K562 (cell line): ENCODE results near the gene GPR152. TPM values are rescaled to one million over a fixed set of nuclear protein-coding genes. Genes with fewer than 3 reads are reported as not detected.

Experiments used
- BCOR ChIP-seq: fragments of 450-650 bp; IDR thresholded peaks from 2 replicates; pipeline ENCODE4 v1.6.1; 2016
- BDP1 ChIP-seq: IDR thresholded peaks from 3 replicates; pipeline ENCODE4 v1.6.1; 2011; ENCODE audit not compliant: insufficient read length, insufficient read depth
- KAT7 ChIP-seq: sonication (generic); formaldehyde crosslinking; IDR thresholded peaks from 2 replicates; pipeline ENCODE4 v1.8.0; 2022; ENCODE audit warnings: missing genetic modification reagents, mild to moderate bottlenecking, borderline replicate concordance
- LARP7 ChIP-seq: fragments of 450-650 bp; IDR thresholded peaks from 2 replicates; pipeline ENCODE4 v1.6.1; 2016
- LEF1 ChIP-seq: fragments of 450-650 bp; IDR thresholded peaks from 2 replicates; pipeline ENCODE4 v1.6.1; 2016; ENCODE audit warnings: mild to moderate bottlenecking
- MYBL2 ChIP-seq, 2 experiments: fragments of 450-650 bp in 1 of 2; sonication (generic) in 1 of 2; formaldehyde crosslinking in 1 of 2; IDR thresholded peaks; 2 replicates each; pipeline versions ENCODE4 v1.6.1 to v1.8.1; 2017 to 2022; ENCODE audit warnings: borderline replicate concordance in 1 of 2, inconsistent platforms in 1 of 2, low read depth in 1 of 2, mild to moderate bottlenecking in 1 of 2, missing genetic modification reagents in 1 of 2, moderate library complexity in 1 of 2
- NR4A1 ChIP-seq, 2 experiments: fragments of 250-450 bp in 1 of 2; fragments of 450-650 bp in 1 of 2; sonication (Bioruptor Pico) in 1 of 2; IDR thresholded peaks; 2 replicates each; pipeline versions ENCODE4 v1.4.0 to v1.6.1; 2016 to 2020; ENCODE audit warnings: mild to moderate bottlenecking in 2 of 2, missing compliant biosample characterization in 1 of 2, missing genetic modification characterization in 1 of 2, moderate library complexity in 1 of 2
- PCBP1 ChIP-seq: fragments of 200-400 bp; formaldehyde crosslinking; IDR thresholded peaks from 2 replicates; pipeline ENCODE4 v1.6.1; 2018; ENCODE audit warnings: mild to moderate bottlenecking, low read depth, low read length; ENCODE audit not compliant: poor library complexity, severe bottlenecking
- PHB2 ChIP-seq: fragments of 450-650 bp; IDR thresholded peaks from 2 replicates; pipeline ENCODE4 v1.6.1; 2017; ENCODE audit warnings: low read depth
- PPARD ChIP-seq: fragments of 250-450 bp; sonication (Bioruptor Pico); IDR thresholded peaks from 2 replicates; pipeline ENCODE4 v1.8.0; 2022; ENCODE audit warnings: inconsistent platforms, mild to moderate bottlenecking, moderate library complexity
- SIX5 ChIP-seq, 2 experiments: IDR thresholded peaks; 2 replicates each; pipeline ENCODE4 v1.6.1; 2011; ENCODE audit warnings: low read length in 2 of 2, borderline replicate concordance in 1 of 2, low read depth in 1 of 2, mild to moderate bottlenecking in 1 of 2, moderate library complexity in 1 of 2; ENCODE audit not compliant: insufficient read depth in 1 of 2
- TAF9B ChIP-seq: fragments of 450-650 bp; IDR thresholded peaks from 2 replicates; pipeline ENCODE4 v1.6.1; 2018; ENCODE audit warnings: mild to moderate bottlenecking; ENCODE audit not compliant: partially characterized antibody
- TEAD1 ChIP-seq, 2 experiments: fragments of 450-650 bp in 1 of 2; sonication (generic) in 1 of 2; formaldehyde crosslinking; IDR thresholded peaks; 2 replicates each; pipeline versions ENCODE4 v1.4.0 to v1.8.0; 2020 to 2022; ENCODE audit warnings: mild to moderate bottlenecking in 2 of 2, missing genetic modification reagents in 1 of 2
- THRAP3 ChIP-seq: fragments of 450-650 bp; IDR thresholded peaks from 2 replicates; pipeline ENCODE4 v1.6.1; 2016; ENCODE audit warnings: mild to moderate bottlenecking, inconsistent platforms, borderline replicate concordance
- ZBTB8A ChIP-seq: fragments of 450-650 bp; IDR thresholded peaks from 2 replicates; pipeline ENCODE4 v1.6.1; 2018; ENCODE audit warnings: mild to moderate bottlenecking, moderate library complexity; ENCODE audit not compliant: partially characterized antibody
- ZNF184 ChIP-seq: sonication (generic); formaldehyde crosslinking; IDR thresholded peaks from 2 replicates; pipeline ENCODE4 v1.5.0; 2020; ENCODE audit warnings: missing genetic modification reagents
- ZNF408 ChIP-seq: fragments of 250-450 bp; sonication (Bioruptor Pico); IDR thresholded peaks from 2 replicates; pipeline ENCODE4 v1.4.0; 2020; ENCODE audit warnings: low read depth, mild to moderate bottlenecking, moderate library complexity
- polyA plus RNA-seq, 8 experiments: library from polyadenylated mRNA; depleted of rRNA in 4 of 8; stranded (reverse) in 5 of 8; unstranded in 3 of 8; fragments of >200 nt; fragmentation: Nextera tagmentation in 2 of 8; fragmentation: Illumina TruSeq in 1 of 8; extraction: Ambion mirVana in 2 of 8; extraction: Trizol in 1 of 8; gene quantifications; 2 replicates each; pipeline versions ENCODE4 v1.2.1 to v1.2.3, GENCODE V29; 2011 to 2014; ENCODE audit warnings: inconsistent platforms in 1 of 8, missing spikeins in 1 of 8
- total RNA-seq, 7 experiments: library from RNA; depleted of rRNA in 6 of 7; stranded (reverse); fragments of >200 nt in 6 of 7; fragmentation: Illumina TruSeq in 2 of 7; extraction: Trizol in 2 of 7; gene quantifications; 2 replicates each; pipeline versions ENCODE4 v1.2.1 to v1.2.3, GENCODE V29; 2011 to 2021; ENCODE audit warnings: low replicate concordance in 1 of 7
- TF ChIP-seq, protein P1 (sequence below): fragments of 450-650 bp; conservative IDR thresholded peaks from 2 replicates; pipeline ENCODE4 v1.6.1; 2016; ENCODE audit warnings: missing genetic modification characterization, low read depth, mild to moderate bottlenecking, control low read depth, missing compliant biosample characterization
- TF ChIP-seq, protein P2 (sequence below), 2 experiments: IDR thresholded peaks in 1 of 2; conservative IDR thresholded peaks in 1 of 2; 2 replicates each; pipeline ENCODE4 v1.6.1; 2016; ENCODE audit warnings: low read depth in 2 of 2, mild to moderate bottlenecking in 1 of 2, missing compliant biosample characterization in 1 of 2, missing genetic modification characterization in 1 of 2, moderate library complexity in 1 of 2
- TF ChIP-seq, protein P3 (sequence below): sonication (generic); formaldehyde crosslinking; IDR thresholded peaks from 2 replicates; pipeline ENCODE4 v1.8.1; 2022; ENCODE audit warnings: missing genetic modification reagents

GPR152 gene
- total and polyA plus RNA-seq, 9 of the 15 experiments (the other 6 are each of a cell fraction or from before 2014, with no cell fraction given), result not detected

DNA sequence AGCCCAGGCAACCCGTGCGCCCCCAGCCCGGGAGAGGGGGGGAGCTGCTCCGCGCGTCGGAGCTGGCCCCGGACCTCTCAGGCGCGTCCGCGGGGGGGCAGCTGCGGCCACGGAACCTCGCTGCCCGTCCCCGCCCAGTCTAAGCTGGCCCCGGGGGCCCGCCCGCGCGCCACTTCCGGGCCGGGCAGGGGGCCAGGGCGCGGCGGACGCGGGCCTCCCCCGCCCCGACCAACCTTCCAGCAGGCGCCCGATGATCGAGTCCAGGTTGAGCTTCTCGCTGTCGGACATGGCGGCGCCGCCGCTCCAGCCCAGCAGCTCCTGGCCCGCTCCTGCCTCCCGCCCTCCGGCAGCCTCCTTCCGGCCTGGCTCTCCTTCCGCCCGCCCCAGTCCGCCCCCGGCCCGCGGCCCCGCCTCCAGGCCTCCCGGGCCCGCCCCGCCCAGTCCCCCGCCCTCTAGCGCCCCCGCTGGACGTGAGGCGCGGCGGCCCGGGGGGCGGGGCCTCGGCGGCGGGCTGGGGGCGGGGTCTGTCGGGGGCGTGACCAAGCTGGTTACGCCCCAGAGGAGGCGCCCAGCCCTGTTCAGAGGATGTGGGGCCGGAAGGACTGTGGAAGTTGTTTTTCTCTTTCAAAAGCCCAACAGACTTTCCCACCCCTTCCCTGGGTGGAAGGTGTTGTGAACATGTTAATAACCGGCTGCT, 50.9 kb downstream of the GPR152 start, which contains the start of gene PPP1CA (continued):
- TF ChIP-seq PPARD (CRISPR knock-in tag), result no peak
- TF ChIP-seq KAT7 (CRISPR knock-in tag), result no peak
- no peak for TF ChIP-seq LARP7
- TF ChIP-seq TEAD1 (CRISPR knock-in tag; IDR thresholded peaks at IDR 0.05), result 0 out of 4 replicates have a peak, but pooled peaks of 1 of the 2 experiments have one; percentile 4
- TF ChIP-seq BDP1, result no peak
- no peak for TF ChIP-seq ZNF408 (CRISPR knock-in tag)
- TF ChIP-seq THRAP3, result no peak
- TF ChIP-seq, protein P1, sequence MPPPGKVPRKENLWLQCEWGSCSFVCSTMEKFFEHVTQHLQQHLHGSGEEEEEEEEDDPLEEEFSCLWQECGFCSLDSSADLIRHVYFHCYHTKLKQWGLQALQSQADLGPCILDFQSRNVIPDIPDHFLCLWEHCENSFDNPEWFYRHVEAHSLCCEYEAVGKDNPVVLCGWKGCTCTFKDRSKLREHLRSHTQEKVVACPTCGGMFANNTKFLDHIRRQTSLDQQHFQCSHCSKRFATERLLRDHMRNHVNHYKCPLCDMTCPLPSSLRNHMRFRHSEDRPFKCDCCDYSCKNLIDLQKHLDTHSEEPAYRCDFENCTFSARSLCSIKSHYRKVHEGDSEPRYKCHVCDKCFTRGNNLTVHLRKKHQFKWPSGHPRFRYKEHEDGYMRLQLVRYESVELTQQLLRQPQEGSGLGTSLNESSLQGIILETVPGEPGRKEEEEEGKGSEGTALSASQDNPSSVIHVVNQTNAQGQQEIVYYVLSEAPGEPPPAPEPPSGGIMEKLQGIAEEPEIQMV (tag), result no peak
- no peak for TF ChIP-seq LEF1
- TF ChIP-seq MYBL2 (IDR thresholded peaks at IDR 0.05; ENCODE audit: low read depth), result no peak
- no peak for TF ChIP-seq MYBL2 (CRISPR knock-in tag; IDR thresholded peaks at IDR 0.05; ENCODE audit: borderline replicate concordance)
- TF ChIP-seq PCBP1, result no peak
- no peak for TF ChIP-seq BCOR
- TF ChIP-seq, protein P2, sequence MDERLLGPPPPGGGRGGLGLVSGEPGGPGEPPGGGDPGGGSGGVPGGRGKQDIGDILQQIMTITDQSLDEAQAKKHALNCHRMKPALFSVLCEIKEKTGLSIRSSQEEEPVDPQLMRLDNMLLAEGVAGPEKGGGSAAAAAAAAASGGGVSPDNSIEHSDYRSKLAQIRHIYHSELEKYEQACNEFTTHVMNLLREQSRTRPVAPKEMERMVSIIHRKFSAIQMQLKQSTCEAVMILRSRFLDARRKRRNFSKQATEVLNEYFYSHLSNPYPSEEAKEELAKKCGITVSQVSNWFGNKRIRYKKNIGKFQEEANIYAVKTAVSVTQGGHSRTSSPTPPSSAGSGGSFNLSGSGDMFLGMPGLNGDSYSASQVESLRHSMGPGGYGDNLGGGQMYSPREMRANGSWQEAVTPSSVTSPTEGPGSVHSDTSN (CRISPR knock-in tag; IDR thresholded peaks at IDR 0.05; ENCODE audit: low read depth), result no peak
- TF ChIP-seq, protein P2 (tag; conservative IDR thresholded peaks at IDR 0.05; ENCODE audit: low read depth), result no peak
- no peak for TF ChIP-seq ZNF184 (CRISPR knock-in tag)
- no peak for TF ChIP-seq PHB2
- TF ChIP-seq, protein P3, sequence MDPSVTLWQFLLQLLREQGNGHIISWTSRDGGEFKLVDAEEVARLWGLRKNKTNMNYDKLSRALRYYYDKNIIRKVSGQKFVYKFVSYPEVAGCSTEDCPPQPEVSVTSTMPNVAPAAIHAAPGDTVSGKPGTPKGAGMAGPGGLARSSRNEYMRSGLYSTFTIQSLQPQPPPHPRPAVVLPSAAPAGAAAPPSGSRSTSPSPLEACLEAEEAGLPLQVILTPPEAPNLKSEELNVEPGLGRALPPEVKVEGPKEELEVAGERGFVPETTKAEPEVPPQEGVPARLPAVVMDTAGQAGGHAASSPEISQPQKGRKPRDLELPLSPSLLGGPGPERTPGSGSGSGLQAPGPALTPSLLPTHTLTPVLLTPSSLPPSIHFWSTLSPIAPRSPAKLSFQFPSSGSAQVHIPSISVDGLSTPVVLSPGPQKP (CRISPR knock-in tag), result no peak
- TF ChIP-seq TAF9B, result no peak
- no peak for TF ChIP-seq SIX5 (IDR thresholded peaks at IDR 0.05; ENCODE audit: borderline replicate concordance in 1 of 2, insufficient read depth in 1 of 2, low read depth in 1 of 2, low read length in 2 of 2)
- no peak for TF ChIP-seq ZBTB8A
- TF ChIP-seq NR4A1 (CRISPR knock-in tag; IDR thresholded peaks at IDR 0.05), result no peak
- TF ChIP-seq NR4A1 (tag; IDR thresholded peaks at IDR 0.05), result no peak
